A204.1 (cell line): ENCODE results near the gene MYOZ1.

Source experiments
- FAIRE-seq: peaks from 2 replicates; lab custom pipeline; 2012; peaks lifted over from hg19 to GRCh38; lab: Jason Lieb, UNC

The MYOZ1 gene

DNA sequence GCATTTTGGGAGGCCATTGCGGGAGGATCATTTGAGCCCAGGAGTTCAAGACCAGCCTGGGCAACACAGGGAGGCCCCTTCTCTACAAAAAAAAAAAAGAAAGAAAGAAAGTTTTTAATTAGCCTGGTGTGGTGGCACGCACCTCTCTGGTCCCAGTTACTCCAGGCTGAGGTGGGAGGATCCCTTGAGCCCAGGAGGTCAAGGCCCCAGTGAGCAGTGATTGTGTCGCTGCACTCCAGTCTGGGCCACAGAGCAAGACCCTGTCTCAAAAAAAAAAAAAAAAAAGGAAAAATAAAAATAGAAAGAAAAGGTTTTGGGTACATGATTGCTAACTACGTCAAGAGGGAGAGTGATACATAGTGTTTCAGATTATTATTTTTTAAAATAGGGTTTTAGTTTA, 48.2 kb downstream of the MYOZ1 start:
- no peak for FAIRE-seq

DNA sequence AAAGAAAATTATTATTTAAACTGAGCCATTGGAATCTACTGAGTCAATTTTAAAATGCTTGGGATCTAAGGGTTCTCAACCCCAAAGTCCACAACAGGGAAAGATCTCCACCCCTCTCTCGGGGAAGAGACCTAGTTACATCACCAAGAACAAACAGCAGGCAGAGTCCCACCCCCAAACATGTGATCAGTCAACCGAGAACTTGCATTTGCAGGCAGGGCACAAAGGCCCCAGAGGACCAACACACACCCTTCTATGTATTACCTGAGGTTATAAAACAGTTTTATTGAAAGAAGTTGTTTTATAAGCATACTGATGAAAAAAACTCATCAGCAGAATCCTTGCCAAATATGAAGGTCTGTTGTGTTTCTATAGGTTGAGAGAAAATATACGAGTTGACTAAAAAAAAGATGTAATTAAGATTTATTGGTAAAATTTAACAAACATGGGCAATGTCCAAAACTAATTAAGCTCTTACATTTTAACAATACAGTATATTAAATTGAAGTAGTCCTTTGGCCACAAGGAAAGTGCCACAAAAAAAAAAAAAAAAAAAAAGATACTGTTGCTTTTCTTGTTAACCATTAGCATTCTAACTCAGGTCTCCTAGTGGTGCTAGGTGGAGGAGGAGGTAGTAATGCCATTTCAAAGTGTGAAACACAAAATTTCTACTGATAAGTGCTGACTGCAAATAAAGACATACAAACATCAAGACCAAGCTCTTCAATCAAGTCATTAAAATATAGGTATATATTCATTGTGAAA, 49.2 kb downstream of the MYOZ1 start:
- no peak for FAIRE-seq

DNA sequence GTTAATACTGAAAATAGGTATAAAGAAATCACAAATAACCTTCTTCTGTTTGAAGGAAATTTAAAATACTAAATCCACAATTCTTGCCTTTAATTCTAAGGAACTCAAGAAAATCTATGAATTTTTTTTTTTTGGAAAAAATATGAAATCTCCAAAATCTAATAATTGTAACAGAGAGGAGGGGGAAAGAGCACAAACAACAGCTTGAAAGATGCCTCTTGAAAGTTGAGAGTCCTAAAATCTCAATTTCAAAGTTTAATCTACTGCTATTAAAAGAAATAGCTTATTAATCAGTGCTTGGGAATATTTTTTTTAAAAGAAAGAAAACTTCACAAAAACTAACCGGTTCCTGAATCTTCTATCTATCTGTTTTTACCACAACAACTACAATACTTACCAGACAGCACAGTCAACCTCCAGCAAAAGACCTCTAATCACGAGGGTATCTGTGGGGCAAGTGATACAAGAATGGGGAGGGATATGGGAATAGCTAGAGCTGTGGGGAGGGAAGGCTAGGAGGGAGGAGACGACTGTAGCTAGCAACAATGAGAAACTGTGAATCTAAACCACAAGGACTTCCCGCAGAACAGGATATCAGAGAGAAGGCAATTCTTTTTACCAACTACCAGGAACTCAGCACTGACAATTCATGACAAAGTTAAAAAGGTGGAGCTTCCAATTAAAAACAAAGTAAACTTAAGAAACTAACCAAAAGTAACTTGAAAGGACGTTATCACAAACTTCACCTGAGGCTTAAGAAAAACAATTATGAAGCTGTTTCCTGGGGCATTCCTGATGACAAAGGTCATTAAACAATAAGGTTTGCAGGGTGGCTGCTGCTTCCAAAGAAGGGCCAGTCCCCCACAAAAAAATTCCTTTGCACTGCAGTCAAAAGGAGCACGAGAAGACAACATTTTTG, 50.1 kb downstream of the MYOZ1 start, which contains the start of gene USP54:
Gene USP54, minus strand, starts transcription at position 462 of the 919 bp plus-strand sequence. CDS start 15,684 bp downstream, outside the sequence.
- FAIRE-seq: peak; percentile 3

DNA sequence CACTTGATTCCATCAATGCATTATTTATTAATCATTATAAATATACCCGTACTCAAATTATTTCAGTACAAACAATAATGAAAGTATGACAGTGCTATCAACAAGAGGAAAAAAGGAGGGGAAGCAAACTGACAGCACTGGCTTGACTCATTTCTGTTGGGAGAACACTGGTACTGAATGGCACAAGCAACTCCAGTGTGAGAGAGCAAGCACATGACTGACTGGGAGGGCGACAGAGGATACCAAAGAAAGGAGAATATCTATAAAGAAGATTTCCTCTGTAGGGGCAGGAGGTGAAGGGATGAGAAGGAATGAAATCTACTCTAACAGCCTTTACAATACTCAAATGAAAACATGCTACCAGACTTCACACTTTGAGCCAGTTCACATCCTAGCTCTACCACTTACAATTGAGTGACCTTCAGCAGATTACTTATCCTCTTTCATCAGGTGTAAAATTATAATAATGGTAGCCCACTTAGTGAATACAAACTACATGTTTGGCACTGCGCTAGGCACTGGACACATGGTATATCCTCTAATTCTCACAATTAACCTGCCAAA, 51.6 kb downstream of the MYOZ1 start:
- FAIRE-seq: no peak

DNA sequence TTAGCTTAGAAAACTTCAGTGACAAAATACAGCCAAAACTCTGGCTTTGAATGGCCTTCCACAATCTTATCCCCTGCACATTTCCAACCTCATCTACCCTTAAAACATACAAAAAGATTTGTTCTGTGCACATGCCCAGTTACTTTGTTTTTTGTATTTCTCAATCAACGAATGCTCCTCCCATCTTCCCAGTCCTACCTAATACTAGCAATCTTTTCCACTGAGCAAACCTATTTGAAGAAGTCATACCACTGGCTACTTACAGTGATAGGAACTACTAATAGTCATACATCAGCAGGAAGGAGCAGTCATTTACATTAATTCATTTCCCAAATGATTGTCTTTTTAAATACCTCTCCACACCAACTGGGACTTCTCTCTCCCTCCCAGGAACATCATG, 52.6 kb downstream of the MYOZ1 start:
- FAIRE-seq: no peak

DNA sequence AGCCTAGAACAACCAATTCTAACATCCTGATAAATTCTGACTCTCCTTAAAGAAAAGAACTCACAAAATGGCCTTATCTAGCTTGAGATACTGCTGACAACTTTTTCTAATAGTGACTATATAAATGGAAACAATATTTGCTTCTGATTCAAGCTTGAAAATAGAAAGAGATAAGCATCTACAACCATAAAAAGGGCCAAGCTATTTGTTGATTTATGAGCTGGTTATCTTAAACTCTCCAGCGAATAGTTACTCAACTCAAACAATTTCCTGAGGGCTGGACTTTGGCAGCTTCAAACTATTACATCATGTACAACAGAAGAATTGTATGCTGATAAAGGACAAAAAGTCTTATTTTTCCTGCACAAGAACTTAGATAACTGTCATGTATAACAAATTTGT, 54.7 kb downstream of the MYOZ1 start:
- no peak for FAIRE-seq

DNA sequence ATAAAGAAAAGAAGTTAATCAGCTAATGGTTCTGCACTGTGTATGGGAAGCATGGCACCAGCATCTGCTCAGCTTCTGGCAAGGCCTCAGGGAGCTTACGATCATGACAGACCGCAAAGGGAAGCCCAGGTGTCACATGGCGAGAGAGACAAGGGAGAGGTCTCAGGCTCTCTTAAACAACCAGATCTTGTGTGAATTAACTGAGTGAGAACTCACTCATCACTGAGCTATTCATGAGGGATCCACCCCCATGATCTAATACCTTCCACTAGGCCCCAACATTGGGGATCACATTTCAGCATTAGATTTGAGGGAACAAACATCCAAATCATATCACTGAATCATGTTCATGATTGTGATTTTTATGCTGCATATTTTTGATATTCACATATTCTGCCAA, 55.9 kb downstream of the MYOZ1 start:
- no peak for FAIRE-seq

DNA sequence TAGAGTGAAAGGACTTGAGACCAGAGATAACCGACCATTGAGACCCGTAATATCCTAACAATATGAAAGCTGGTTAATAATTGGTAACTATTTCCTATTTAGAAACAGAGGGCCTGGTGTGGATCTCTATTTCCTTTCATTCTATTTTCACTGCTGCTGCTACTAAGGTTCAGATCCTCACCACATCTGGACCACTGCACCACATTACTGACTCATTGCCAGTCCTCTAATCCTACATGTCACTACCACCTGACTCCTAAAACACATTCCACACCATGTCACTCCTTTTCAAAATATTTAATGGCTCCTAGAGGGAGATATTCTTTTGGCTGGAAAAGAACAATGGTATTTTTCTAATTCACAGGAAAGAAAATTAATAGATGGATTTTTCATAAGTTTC, 56.5 kb downstream of the MYOZ1 start:
- FAIRE-seq: no peak

DNA sequence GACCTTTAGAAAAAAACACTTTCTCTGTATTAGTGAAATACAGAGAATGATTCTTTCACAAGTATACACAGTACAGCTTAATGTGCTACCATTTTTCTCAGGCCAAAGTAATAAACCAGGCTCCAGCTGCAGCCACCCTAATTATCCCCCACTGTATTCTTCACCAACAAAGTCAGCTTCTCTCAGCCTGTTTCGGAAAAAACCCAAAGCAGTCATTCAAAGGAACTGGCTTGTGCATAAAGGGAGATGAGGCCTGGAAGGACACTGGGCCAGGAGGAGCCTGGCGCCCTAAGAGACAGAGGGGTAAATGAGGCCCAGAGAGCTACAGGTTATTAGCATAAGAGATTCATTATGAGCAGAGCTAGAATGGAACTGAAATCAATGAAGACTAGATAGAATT, 59.4 kb downstream of the MYOZ1 start:
- no peak for FAIRE-seq
